Lower leg skin (tissue), 4 donors: Measurements from ENCODE around the gene GM2A. TPM values are rescaled to one million over a fixed set of nuclear protein-coding genes. Genes with fewer than 3 reads are reported as not detected.
"Not testable (repeated sequence)": the region's sequence is repeated elsewhere in the genome, so short reads cannot be mapped to it uniquely, and the experiment has no call there.

ENCODE experiments used
- DNase-seq, 2 donors: peaks; one replicate each; pipeline ENCODE4 v3.0.0-alpha.2; 2019; ENCODE audit warnings: low spot score in 2 of 2
- H3K4me3 ChIP-seq: fragments of 200-600 bp; sonication (generic); 2 replicates; pipeline ENCODE4 v1.5.1; 2017; ENCODE audit warnings: mild to moderate bottlenecking, low read depth; ENCODE audit not compliant: poor library complexity, severe bottlenecking
- CTCF ChIP-seq, 3 donors: fragments of 450-650 bp; IDR thresholded peaks; one replicate each; pipeline ENCODE4 v1.5.1; 2016; ENCODE audit warnings: antibody characterized with exemption in 3 of 3, mild to moderate bottlenecking in 3 of 3, moderate library complexity in 2 of 3
- POLR2A ChIP-seq, 2 donors: fragments of 450-650 bp; IDR thresholded peaks; one replicate each; pipeline ENCODE4 v1.6.1; 2016 to 2017; ENCODE audit warnings: antibody characterized with exemption in 2 of 2, mild to moderate bottlenecking in 1 of 2, moderate library complexity in 1 of 2
- WGBS, 2 donors: methylation state at CpG; one replicate each; pipeline ENCODE4 v1.1.5; 2018; 5-methylcytosine and 5-hydroxymethylcytosine counted together
- intact Hi-C: fragments of 100-400 bp; cut with DNase I; formaldehyde crosslinking; loops from one replicate; pipeline ENCODE4 v1.15.0; 2023; ENCODE audit warnings: low total_unique reads
- total RNA-seq, 4 donors: library from RNA; depleted of rRNA; stranded (reverse); fragments of >200 nt; gene quantifications; one replicate each; pipeline ENCODE4 v1.1.0, GENCODE V29; 2016

The GM2A gene
- total RNA-seq, 4 donors from 2014 or later, result 88.8 to 138 (median 123) TPM

- intact Hi-C loops, result loop anchor here (10.0 kb wide), 1 partner anchor 107 kb away; no protein-coding TSS in a partner anchor
- no peak for DNase-seq
- no peak for TF ChIP-seq POLR2A (IDR thresholded peaks at IDR 0.05)
- TF ChIP-seq CTCF (IDR thresholded peaks at IDR 0.05), result no peak
- no peak overlapping the region for H3K4me3 ChIP-seq
These were observed 21.6 kb upstream of the GM2A start for GRCh38 chr5:151231359-151231758.

GRCh38 chr5:151233616-151234085 is 19.3 kb upstream of the GM2A start:
- WGBS, 2 donors, result 92 to 95% methylated on average over 8 of the region's 8 CpGs
- no peak overlapping the region for H3K4me3 ChIP-seq
- intact Hi-C loops, result loop anchor here (10.0 kb wide), 1 partner anchor 109 kb away; no protein-coding TSS in a partner anchor
- TF ChIP-seq POLR2A (IDR thresholded peaks at IDR 0.05) (no peak), CTCF (IDR thresholded peaks at IDR 0.05) (no peak)
- DNase-seq, result no peak

- H3K4me3 ChIP-seq, result no peak overlapping the region
- DNase-seq, result peak in 1 of 2 donors; percentile 89
- WGBS, 2 donors, result 43 to 46% methylated on average over 17 of the region's 17 CpGs
- TF ChIP-seq CTCF (IDR thresholded peaks at IDR 0.05) (no peak), POLR2A (IDR thresholded peaks at IDR 0.05) (no peak)
- intact Hi-C loops, result loop anchor here (10.0 kb wide), 1 partner anchor 110 kb away; no protein-coding TSS in a partner anchor
These were observed 18.3 kb upstream of the GM2A start for GRCh38 chr5:151234476-151235238.

- DNase-seq, H3K4me3 ChIP-seq: not testable (repeated sequence)
- 91 to 96% methylated on average over 6 of the region's 6 CpGs for WGBS, 2 donors
- intact Hi-C loops, result loop anchor here (10.0 kb wide), 1 partner anchor 110 kb away; no protein-coding TSS in a partner anchor
These were observed 17.8 kb upstream of the GM2A start for GRCh38 chr5:151235239-151235571.

GRCh38 chr5:151236888-151237287 is 16.1 kb upstream of the GM2A start:
- H3K4me3 ChIP-seq, result no peak overlapping the region
- intact Hi-C loops, result loop anchor here (10.0 kb wide), 1 partner anchor 112 kb away; no protein-coding TSS in a partner anchor
- WGBS, 2 donors, result 94 to 98% methylated on average over 1 of the region's 1 CpG
- TF ChIP-seq POLR2A (IDR thresholded peaks at IDR 0.05) (no peak), CTCF (IDR thresholded peaks at IDR 0.05) (no peak)
- no peak for DNase-seq

GRCh38 chr5:151237685-151238084 is 15.3 kb upstream of the GM2A start:
- WGBS, 2 donors, result 90 to 93% methylated on average over 7 of the region's 7 CpGs
- H3K4me3 ChIP-seq, result no peak overlapping the region
- DNase-seq, result no peak
- intact Hi-C loops, result loop anchor here (10.0 kb wide), 1 partner anchor 113 kb away; no protein-coding TSS in a partner anchor
- TF ChIP-seq POLR2A (IDR thresholded peaks at IDR 0.05) (no peak), CTCF (IDR thresholded peaks at IDR 0.05) (no peak)
